Nephron progenitor cell (in vitro differentiated cells): ENCODE data around the gene COX7A2L.
"Not testable (repeated sequence)": the region's sequence is repeated elsewhere in the genome, so short reads cannot be mapped to it uniquely, and the experiment has no call there.

Experiments used
- DNase-seq: peaks from one replicate; pipeline ENCODE4 v3.0.0; 2021
- H3K27ac Mint-ChIP-seq: 2 replicates; pipeline ENCODE4 v1.8.0; 2021; ENCODE audit warnings: mild to moderate bottlenecking, moderate library complexity, mixed read lengths
- H3K27me3 Mint-ChIP-seq: 2 replicates; pipeline ENCODE4 v1.8.0; 2021; ENCODE audit warnings: mild to moderate bottlenecking, low read depth, mixed read lengths; ENCODE audit not compliant: poor library complexity
- H3K36me3 Mint-ChIP-seq: 2 replicates; pipeline ENCODE4 v1.8.0; 2021; ENCODE audit warnings: low read depth, mixed read lengths
- H3K4me1 Mint-ChIP-seq: 2 replicates; pipeline ENCODE4 v1.8.0; 2021; ENCODE audit warnings: mixed read lengths
- H3K4me3 Mint-ChIP-seq: 2 replicates; pipeline ENCODE4 v1.8.0; 2021; ENCODE audit warnings: mild to moderate bottlenecking, moderate library complexity, mixed read lengths
- H3K9me3 Mint-ChIP-seq: 2 replicates; pipeline ENCODE4 v1.8.0; 2021; ENCODE audit warnings: mild to moderate bottlenecking, moderate library complexity, mixed read lengths
- CTCF ChIP-seq: fragments of 200-600 bp; sonication (generic); IDR thresholded peaks from 2 replicates; pipeline ENCODE4 v1.5.0; 2021; ENCODE audit warnings: antibody characterized with exemption

The COX7A2L gene

GRCh38 chr2:42350434-42351063 is 10.5 kb downstream of the COX7A2L start:
- Mint-ChIP-seq H3K27me3 (peaks cover 3% of the 10 kb centered on the region), H3K27ac (peak overlapping the region; percentile 87), H3K4me3 (no peak overlapping the region)

GRCh38 chr2:42348113-42348805 is 12.8 kb downstream of the COX7A2L start:
- H3K27ac Mint-ChIP-seq = no peak overlapping the region
- DNase-seq = no peak
- H3K4me1 Mint-ChIP-seq = peaks cover 21% of the 10 kb centered on the region
- no peak for TF ChIP-seq CTCF
- no peak overlapping the region for H3K4me3 Mint-ChIP-seq
- no peaks in the 10 kb centered on the region for H3K9me3 Mint-ChIP-seq
- peaks cover 83% of the 10 kb centered on the region for H3K36me3 Mint-ChIP-seq
- no peaks in the 10 kb centered on the region for H3K27me3 Mint-ChIP-seq

More at GRCh38 chr2:42350434-42351063, 10.5 kb downstream of the COX7A2L start:
- Mint-ChIP-seq H3K36me3 (peaks cover 63% of the 10 kb centered on the region), H3K4me1 (peaks cover 6% of the 10 kb centered on the region), H3K9me3 (no peaks in the 10 kb centered on the region)
- TF ChIP-seq CTCF = no peak
- DNase-seq = no peak

- peak overlapping the region; percentile 45 for H3K27ac Mint-ChIP-seq
- DNase-seq, H3K4me3 Mint-ChIP-seq, H3K27me3 Mint-ChIP-seq, H3K9me3 Mint-ChIP-seq: not testable (repeated sequence)
- peaks cover 28% of the 10 kb centered on the region for H3K4me1 Mint-ChIP-seq
- H3K36me3 Mint-ChIP-seq = peaks cover 79% of the 10 kb centered on the region
These were observed 13.5 kb downstream of the COX7A2L start for GRCh38 chr2:42347518-42347917.

DNA sequence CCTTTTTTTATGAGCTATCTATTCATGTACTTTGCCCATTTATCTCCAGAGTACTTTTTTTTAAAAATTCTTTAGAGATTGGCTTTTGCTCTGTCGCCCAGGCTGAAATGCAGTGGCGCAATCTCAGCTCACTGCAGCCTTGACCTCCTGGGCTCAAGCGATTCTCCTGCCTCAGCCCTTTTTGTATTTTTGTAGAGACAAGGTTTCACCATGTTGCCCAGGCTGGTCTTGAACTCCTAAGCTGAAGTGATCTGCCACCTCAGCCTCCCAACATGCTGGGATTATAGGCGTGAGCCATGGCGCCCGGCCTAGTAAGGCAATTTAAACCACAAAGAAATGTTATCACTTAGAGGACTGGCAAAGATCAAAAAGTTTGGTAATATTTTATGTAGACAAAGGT is 14.2 kb downstream of the COX7A2L start:
- H3K27ac Mint-ChIP-seq, H3K4me3 Mint-ChIP-seq, DNase-seq, H3K27me3 Mint-ChIP-seq, H3K9me3 Mint-ChIP-seq: not testable (repeated sequence)
- peaks cover 72% of the 10 kb centered on the region for H3K36me3 Mint-ChIP-seq
- H3K4me1 Mint-ChIP-seq = peaks cover 35% of the 10 kb centered on the region

GRCh38 chr2:42345986-42346385 is 15.0 kb downstream of the COX7A2L start:
- no peak overlapping the region for H3K4me3 Mint-ChIP-seq
- H3K4me1 Mint-ChIP-seq = peaks cover 43% of the 10 kb centered on the region
- H3K9me3 Mint-ChIP-seq = no peaks in the 10 kb centered on the region
- H3K36me3 Mint-ChIP-seq = peaks cover 64% of the 10 kb centered on the region
- TF ChIP-seq CTCF = no peak
- peak overlapping the region; percentile 36 for H3K27ac Mint-ChIP-seq
- no peaks in the 10 kb centered on the region for H3K27me3 Mint-ChIP-seq
- no peak for DNase-seq

DNA sequence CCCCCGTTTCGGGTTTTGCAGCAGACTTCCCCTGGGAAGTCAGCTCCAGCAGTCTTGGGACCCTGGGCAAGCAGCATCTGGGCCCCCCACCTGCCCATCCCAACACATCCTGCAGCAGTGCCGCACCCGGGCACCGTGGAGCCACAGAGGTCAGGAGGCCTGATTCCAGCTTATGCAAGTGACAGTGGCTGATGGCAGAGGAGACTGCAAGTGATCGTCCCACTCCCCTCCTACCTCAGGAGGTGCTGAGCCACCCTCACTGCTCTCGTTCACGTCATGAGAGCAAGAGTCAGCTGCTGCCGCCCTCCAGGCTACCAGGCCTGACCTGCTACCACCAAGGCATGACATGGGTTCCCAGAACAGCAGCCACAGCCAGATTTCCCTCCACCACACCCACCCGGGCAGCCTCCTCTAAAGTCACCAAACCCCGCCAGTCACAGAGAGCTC is 18.2 kb downstream of the COX7A2L start:
- DNase-seq = no peak
- Mint-ChIP-seq H3K4me1 (peaks cover 70% of the 10 kb centered on the region), H3K36me3 (peaks cover 64% of the 10 kb centered on the region), H3K27ac (peak overlapping the region; percentile 99), H3K27me3 (peaks cover 3% of the 10 kb centered on the region), H3K4me3 (peak overlapping the region; percentile 40), H3K9me3 (no peaks in the 10 kb centered on the region)
- no peak for TF ChIP-seq CTCF
